HG03066 (cell line): ENCODE measurements around the gene AIFM1.

Experiments used
- ATAC-seq: cut with Tn5 transposase; IDR thresholded peaks from one replicate; pipeline ENCODE4 v1.9.1; 2021; ENCODE audit warnings: low read depth; ENCODE audit not compliant: unreplicated experiment

Gene AIFM1

GRCh38 chrX:130097507-130098209 is 68.0 kb downstream of the AIFM1 start:
- ATAC-seq = no peak

GRCh38 chrX:130095249-130096030 is 70.2 kb downstream of the AIFM1 start:
- ATAC-seq = no peak

DNA sequence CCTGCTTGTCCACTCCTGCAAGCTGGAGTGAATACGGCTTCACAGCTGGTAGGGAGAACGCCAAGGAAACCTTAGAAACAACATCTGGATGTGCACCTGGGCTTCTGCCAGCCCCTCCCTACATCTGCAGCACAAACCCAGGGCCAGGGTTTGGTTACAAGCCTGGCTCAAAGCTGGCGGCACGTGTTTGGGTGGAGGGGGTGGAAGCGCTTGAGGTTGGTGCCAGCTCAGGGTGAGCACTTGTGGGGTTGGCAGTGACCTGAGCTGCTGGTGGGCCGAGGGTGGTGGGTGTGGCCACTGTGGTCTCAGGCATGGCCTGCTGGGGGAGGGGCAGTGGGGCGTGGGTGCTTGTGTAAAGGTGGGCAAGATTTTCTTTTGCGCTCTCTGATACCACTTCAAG is 70.9 kb downstream of the AIFM1 start:
- ATAC-seq = no peak

GRCh38 chrX:130093271-130093670 is 72.4 kb downstream of the AIFM1 start:
- ATAC-seq = no peak

GRCh38 chrX:130091980-130092522 is 73.6 kb downstream of the AIFM1 start:
- ATAC-seq = peak; percentile 98

DNA sequence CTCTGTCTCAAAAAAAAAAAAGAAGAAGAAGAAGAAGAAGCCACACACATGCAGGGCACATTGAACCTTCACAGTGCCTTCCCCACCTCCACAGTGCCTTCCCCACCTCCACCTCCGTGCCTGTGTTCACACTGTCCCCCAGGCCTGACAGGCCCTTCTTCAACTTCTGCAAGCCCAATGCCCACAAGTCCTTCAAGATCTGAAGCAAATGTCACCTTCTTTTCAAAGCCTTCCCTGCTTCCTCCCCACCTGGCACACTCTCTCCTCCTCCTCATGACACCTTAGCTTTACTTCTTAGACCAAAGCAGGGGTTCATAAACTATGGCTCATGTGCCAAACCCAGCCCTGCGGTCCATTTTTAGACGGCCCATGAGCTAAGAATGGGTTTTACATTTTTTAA is 75.3 kb downstream of the AIFM1 start:
- no peak for ATAC-seq

DNA sequence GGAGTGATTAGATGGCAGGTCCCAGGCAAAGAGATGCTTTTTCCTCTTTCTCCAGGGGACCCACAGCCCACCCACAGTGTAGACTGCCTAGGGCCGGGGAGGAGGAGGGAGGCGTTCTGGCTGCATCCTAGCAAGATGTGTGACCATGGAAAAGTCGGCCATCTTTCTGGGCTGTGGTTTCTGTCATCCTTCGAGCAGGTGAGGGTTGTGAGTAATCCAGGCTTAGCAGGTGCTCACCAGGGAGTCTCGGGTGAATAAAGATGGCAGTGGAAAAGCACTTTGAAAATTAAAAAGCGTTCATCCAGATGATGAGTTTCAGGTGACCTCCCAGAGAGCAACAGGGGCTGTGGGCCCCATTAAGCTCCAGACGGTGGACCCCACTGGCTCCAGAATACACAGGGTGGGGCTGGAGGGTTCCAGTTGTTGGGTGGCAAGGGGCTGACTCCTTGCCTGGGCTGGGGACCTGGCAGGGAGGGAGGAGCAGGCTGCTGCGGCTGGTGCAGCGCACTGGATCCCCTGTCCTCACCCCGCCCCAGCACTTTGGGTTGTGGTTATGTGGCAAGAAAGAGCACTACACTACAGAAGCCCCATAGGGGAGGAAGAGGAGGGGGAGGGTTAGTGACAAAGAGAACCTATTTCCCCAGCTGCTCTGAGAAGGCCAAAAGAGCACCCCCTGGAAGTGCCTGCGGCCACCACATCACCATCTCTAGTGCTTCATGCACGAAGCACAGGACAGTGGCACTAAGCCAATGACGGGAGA is 79.0 kb downstream of the AIFM1 start:
- peak; percentile 35 for ATAC-seq

DNA sequence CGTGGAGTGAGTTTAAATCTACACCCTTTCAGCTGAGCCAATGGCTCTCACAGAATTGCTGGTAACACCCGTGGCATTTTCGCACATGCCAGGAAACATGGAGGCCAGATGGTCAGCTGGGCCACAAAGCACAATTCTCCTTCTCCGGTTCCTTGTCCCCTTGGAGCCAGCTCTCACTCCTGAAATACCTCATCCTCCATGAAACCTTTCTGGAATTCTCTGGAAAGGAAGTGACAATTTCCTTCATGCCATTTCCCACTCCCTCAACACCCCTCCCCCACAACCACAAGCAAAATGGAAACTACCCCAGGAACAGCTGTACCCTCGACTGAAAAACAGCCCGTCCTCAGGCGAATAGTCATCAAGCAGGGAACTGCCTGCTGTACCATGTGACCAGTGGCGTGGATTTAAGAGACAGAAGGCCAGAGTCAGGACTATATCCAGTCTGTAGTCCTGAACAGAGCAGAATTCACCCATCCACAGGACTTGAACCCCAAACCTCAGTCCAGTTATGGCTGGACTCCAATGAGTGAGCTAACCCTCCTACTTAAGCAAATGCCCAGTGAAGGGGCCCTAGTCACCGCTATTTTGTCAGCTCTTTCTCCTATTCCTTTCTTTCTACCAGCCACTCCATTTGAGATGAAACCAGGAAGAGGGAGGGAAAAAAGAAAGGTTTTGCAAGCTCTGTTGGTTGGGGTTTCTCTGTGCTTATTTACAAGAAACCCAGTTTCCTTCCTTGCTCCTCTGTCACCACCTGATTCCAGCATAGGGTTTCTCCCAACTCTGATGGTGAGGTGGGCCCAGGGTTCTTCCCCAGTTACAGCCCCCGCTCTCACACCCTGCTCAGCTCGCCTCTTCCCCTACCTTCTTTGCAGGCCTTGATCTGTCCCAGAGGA is 79.8 kb downstream of the AIFM1 start:
- no peak for ATAC-seq

DNA sequence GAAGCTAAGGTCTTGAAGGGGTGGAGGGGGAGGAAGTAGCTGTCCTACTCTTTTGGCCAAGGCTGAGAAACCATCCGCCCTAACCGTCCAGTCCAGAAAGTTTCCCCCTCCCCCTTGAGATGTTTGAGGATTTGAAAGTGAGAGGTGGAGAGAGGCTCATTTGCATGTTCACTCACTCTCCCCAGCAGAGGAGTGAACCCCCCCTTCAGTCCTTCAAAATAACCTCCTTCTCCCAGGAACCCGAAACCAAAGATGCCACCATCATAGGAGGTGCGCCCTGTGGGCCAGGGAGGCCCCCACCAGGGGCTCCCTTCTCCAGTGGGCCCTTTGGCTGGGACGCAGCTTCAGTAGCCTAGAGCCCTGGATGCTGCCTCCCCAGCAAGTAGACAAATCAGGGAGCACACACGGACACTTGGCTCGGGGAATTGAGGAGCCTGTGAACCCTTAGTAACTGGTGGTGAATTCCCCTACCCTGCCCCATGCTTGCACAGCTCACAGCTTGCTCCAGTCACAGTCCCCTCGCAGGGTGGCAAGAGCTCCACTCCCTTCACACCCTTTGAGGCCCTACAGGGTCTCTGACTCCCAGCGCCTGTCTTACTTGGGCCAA is 80.9 kb downstream of the AIFM1 start:
- ATAC-seq = peak; percentile 30

DNA sequence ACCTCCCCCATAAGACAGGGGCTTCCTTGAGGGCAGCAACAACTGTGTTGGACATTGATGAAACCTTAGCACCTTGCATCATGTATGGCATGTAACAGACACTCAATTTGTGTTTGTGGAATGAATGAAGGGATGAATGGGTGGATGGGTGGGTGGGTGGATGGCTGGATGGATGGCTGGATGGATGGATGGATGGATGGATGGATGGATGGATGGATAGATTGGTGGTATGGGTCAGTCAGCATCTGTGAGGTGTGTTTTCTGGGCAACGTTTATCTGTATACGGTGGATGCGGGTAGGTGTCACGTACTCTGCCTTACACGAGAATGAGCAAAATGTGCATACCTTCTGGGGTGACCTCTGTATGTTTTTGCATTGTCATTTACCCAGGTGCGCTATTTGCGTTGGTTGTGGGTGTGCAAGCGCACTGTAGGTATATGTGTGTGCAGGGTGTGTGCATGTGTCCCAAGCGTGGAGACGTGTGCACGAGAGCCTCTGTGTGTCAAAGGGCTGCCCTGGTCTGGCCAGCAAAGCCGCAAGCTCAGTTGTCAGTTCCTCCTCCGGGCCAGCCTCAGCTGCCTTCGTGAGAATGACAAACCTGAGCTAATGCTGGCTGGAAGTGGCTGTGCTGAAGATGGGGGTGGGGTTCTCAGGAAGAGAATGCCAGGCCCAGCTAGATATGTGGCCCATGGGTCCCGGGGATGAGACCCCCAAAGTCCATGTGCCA is 81.8 kb downstream of the AIFM1 start:
- ATAC-seq = peak; percentile 31

DNA sequence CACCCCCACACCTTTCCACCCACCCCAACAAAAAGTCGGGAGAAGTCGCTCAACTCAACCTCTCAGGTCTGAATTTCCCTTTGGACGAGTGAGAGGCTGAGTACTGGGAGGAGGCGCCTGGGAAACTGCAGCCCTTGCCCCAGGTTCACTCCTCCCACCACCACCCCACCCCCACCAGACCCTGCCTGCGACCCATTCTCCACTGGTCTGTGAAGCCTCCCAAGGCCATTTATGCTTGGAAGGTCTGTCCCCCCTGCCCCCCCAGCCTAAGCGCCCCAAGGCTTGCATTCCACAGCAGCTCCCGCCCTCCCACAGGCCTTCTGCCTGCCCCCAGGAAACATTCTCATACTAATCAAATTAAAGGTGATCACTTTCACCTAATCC is 82.5 kb downstream of the AIFM1 start:
- no peak for ATAC-seq

DNA sequence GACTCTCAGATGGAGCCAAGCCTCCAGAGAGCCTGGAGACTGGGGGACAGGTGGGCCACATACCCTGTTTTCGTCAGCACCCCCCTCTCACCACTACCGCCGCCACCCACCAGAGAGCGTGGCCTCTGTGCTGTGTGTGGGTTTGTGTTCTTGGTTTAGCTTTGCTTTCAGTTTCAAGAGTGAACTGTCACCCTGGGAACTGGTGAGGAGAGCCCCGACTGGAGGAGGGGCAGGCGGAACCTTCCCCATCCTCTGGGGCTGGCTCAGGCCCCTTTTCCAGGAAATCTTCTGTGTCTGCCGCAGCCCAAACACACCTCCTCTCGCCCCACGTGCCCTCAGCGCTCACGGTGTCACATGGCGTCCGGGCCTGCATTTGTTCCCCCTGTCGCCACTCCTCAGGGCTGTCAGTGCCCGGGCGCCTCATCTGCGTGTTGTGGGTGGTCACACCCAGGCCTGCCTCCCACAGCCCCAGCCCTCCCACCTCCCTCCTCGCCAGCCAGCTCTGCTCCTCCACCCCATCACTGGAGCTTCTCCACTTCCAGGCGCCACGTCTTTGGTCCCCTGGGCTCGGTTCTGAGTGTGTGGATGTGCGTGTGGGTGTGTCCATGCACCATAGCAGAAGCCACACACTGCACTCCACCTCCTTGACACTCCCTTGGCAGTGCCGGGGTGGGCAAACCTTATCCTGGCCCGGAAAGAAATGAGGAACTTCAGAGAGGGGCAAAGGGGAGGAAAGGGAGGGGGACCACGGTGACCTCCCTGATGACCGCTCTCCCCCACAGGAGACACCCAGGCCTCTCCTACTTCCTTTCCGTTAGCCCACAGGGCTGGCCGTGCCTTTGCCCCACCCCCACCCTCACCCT is 83.2 kb downstream of the AIFM1 start:
- ATAC-seq = peak; percentile 43

- ATAC-seq = no peak
Observed at GRCh38 chrX:130081421-130082045, 84.1 kb downstream of the AIFM1 start.

DNA sequence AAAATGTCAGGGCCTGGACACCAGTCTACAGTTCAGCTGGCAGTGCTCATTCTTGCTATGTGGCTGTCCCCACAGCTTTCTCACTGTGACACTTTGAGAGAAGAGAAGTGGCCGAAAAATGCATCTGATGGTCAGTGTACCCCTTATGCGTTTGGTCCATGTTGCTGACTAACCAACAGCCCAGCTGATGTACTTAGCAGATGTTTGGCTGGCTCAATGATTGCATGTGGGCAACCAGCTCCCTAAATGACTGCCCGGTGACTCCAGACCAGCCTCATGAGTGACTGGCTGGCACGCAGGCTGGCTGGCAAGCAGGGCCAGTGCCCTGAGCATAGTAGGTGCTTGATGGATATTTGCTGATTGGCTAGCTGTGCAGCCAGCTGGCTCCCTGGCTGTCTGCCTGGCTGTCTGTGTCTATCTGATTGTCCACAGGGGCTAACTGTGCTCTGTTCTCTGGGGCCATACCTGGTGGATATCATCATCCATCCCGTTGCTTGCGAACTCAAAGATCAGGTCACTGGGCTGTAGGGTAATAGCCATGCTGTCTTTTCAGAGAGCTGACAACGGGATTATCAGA is 84.8 kb downstream of the AIFM1 start:
- no peak for ATAC-seq

DNA sequence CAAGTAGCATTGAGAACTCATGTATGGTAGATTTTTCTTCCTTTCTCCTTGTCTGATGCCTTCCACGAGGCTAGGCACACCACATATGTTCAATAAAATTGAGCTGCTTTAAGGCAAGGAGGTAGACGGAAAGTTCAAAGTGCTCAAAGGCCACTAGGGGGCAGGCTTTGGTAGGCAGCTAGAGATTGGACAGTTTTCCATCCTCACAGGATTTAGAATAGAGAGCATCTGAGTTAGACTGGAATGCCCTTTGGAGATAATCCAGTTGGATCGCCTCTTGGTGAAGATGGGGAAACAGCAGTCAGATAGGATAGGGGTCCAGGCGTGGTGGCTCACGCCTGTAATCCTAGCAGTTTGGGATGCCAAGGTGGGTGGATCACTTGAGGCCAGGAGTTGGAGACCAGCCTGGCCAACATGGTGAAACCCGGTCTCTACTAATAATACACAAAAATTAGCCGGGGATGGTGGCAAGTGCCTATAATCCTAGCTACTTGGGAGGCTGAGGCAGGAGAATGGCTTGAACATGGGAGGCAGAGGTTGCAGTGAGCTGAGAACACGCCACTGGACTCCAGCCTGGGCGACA is 85.7 kb downstream of the AIFM1 start:
- no peak for ATAC-seq
